ENCODE data around the gene C2orf76. TPM values are rescaled to one million over a fixed set of nuclear protein-coding genes. Genes with fewer than 3 reads are reported as not detected.

C2orf76 gene
- polyA plus RNA-seq, 1 of the 3 experiments (the other 2 are of a cell fraction) = 6.0 TPM

GRCh38 chr2:119366161-119366648, 429 bp downstream of the C2orf76 start:
- peak overlapping the region; percentile 92 to 96 for H3K4me3 ChIP-seq (ENCODE audit: low read depth in 2 of 2, low read length in 1 of 2)
- H3K9me2 ChIP-seq = no peaks in the 10 kb centered on the region
- ChIA-PET POLR2A (interaction anchor here (1.0 kb wide), 2 partner anchors 15 to 115 kb away, joined by 3 to 5 read pairs; no protein-coding TSS in a partner anchor), CTCF (interaction anchor here (0.9 to 2.7 kb wide), 3 partner anchors 21 to 384 kb away, joined by 3 to 7 read pairs (median 3); no protein-coding TSS in a partner anchor)
- peak overlapping the region; percentile 63 to 80; a peak in 3 of 4 replicates for H3K27ac ChIP-seq (ENCODE audit: low read depth in 2 of 2, low read length in 1 of 2)
- peaks cover 0 to 15% of the 10 kb centered on the region in 2 experiments; a peak in 3 of 4 replicates for H3K4me1 ChIP-seq (ENCODE audit: control insufficient read depth in 1 of 2, insufficient read depth in 2 of 2, low read depth in 1 of 2, low read length in 1 of 2)
- DNase-seq = no peak
- H3K79me2 ChIP-seq (ENCODE audit: insufficient read depth) = peaks cover 45% of the 10 kb centered on the region
- 6% methylated on average over 15 of the region's 17 CpGs for WGBS (ENCODE audit: low lambda C conversion rate)
- peak overlapping the region; percentile 99 for H2AFZ ChIP-seq (ENCODE audit: low read depth)
- H3F3A ChIP-seq (replicated peaks; ENCODE audit: insufficient read depth) = peaks cover 6% of the 10 kb centered on the region
- no peaks in the 10 kb centered on the region for H4K20me1 ChIP-seq (ENCODE audit: insufficient read depth)
- peak overlapping the region; percentile 88 for H3K4me2 ChIP-seq
- H3K27me3 ChIP-seq (ENCODE audit: insufficient read depth) = no peaks in the 10 kb centered on the region
- H3K36me3 ChIP-seq (replicated peaks in 1 of 2; ENCODE audit: control insufficient read depth in 1 of 2, insufficient read depth in 2 of 2, low read length in 1 of 2) = peaks cover 21 to 30% of the 10 kb centered on the region in 2 experiments
- no peaks in the 10 kb centered on the region for H3K9me3 ChIP-seq
- TF ChIP-seq TEAD4 (IDR thresholded peaks at IDR 0.05; ENCODE audit: borderline replicate concordance, insufficient read depth) (no peak), SMC3 (IDR thresholded peaks at IDR 0.05; ENCODE audit: low read depth, low read length) (no peak)
- peak overlapping the region; percentile 75 for H3K9ac ChIP-seq

- TF ChIP-seq GATA2 (CRISPR knock-in tag; IDR thresholded peaks at IDR 0.05) (no peak), YY1 (IDR thresholded peaks at IDR 0.05; ENCODE audit: low read depth) (no peak), SIN3A (IDR thresholded peaks at IDR 0.05; ENCODE audit: borderline replicate concordance, low read depth, low read length) (no peak), POLR2AphosphoS5 (IDR thresholded peaks at IDR 0.05; ENCODE audit: low read depth, low read length) (no peak), FOXM1 (IDR thresholded peaks at IDR 0.05; ENCODE audit: low read depth) (no peak), FOXJ3 (CRISPR knock-in tag; IDR thresholded peaks at IDR 0.05) (no peak), GABPA (IDR thresholded peaks at IDR 0.05; ENCODE audit: low read depth) (no peak), ZBTB33 (IDR thresholded peaks at IDR 0.05; ENCODE audit: borderline replicate concordance, low read depth) (no peak), ELF1 (IDR thresholded peaks at IDR 0.05) (no peak), CHD2 (IDR thresholded peaks at IDR 0.05; ENCODE audit: low read length, partially characterized antibody) (no peak), RXRA (IDR thresholded peaks at IDR 0.05; ENCODE audit: borderline replicate concordance, low read depth) (no peak), TEAD4 (IDR thresholded peaks at IDR 0.05; ENCODE audit: borderline replicate concordance, insufficient read depth) (no peak), RFX5 (IDR thresholded peaks at IDR 0.05; ENCODE audit: low read length) (no peak)
- Histone ChIP-seq H2AFZ (ENCODE audit: low read depth) (no peak overlapping the region), H3K9me2 (no peaks in the 10 kb centered on the region), H3K27ac (ENCODE audit: low read depth in 2 of 2, low read length in 1 of 2) (no peak overlapping the region), H3K4me3 (ENCODE audit: low read depth in 2 of 2, low read length in 1 of 2) (peak overlapping the region; percentile 92 to 96), H3K4me2 (peak overlapping the region; percentile 88), H3K9ac (no peak overlapping the region), H3K4me1 (ENCODE audit: control insufficient read depth in 1 of 2, insufficient read depth in 2 of 2, low read depth in 1 of 2, low read length in 1 of 2) (peaks cover 0 to 15% of the 10 kb centered on the region in 2 experiments; a peak in 3 of 4 replicates), H3K27me3 (ENCODE audit: insufficient read depth) (no peaks in the 10 kb centered on the region), H3F3A (replicated peaks; ENCODE audit: insufficient read depth) (peaks cover 6% of the 10 kb centered on the region), H3K79me2 (ENCODE audit: insufficient read depth) (peaks cover 45% of the 10 kb centered on the region), H3K9me3 (no peaks in the 10 kb centered on the region), H3K36me3 (replicated peaks in 1 of 2; ENCODE audit: control insufficient read depth in 1 of 2, insufficient read depth in 2 of 2, low read length in 1 of 2) (peaks cover 13 to 22% of the 10 kb centered on the region in 2 experiments), H4K20me1 (ENCODE audit: insufficient read depth) (no peaks in the 10 kb centered on the region)
- 80% methylated on average over 6 of the region's 6 CpGs for WGBS (ENCODE audit: low lambda C conversion rate)
- ChIA-PET CTCF (interaction anchor here (1.2 to 1.9 kb wide), 2 partner anchors 11 to 111 kb away, joined by 4 read pairs; no protein-coding TSS in a partner anchor), POLR2A (no interaction called here)
- no peak for DNase-seq
Observed at GRCh38 chr2:119365436-119365835, 1.2 kb downstream of the C2orf76 start.
